Measurements from ENCODE around the gene LONP1.
"Not testable (repeated sequence)": the region's sequence is repeated elsewhere in the genome, so short reads cannot be mapped to it uniquely, and the experiment has no call there.

Gene LONP1

DNA sequence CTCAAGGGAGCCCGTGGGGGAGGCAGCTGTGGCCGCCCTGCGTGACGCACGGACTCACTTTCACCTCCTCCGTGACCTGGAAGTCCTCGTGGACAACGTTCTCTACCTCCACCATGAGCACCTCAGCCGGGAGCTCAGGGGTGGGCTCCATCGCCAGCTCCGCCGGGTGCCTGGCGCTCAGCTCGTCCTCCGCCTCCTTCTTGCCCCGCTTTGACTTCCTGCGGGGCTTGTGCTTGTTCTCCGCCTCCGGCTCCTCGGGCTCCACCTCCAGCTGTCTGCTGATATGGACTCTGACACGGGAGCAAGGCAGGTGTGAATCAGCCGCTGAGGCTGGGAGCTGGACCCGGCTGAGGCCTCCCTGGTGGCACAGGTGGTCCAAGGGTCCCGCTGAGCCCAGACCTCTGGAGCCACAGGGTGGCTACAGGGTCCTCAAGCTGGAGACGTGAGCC lies 8.2 kb downstream of the LONP1 start:
- H3K4me3 ChIP-seq (ENCODE audit: low read length) = no peak overlapping the region
- TF ChIP-seq CTCF (conservative IDR thresholded peaks at IDR 0.05; ENCODE audit: low read depth, low read length) = no peak
- DNase-seq (ENCODE audit: low read depth) = no peak

DNA sequence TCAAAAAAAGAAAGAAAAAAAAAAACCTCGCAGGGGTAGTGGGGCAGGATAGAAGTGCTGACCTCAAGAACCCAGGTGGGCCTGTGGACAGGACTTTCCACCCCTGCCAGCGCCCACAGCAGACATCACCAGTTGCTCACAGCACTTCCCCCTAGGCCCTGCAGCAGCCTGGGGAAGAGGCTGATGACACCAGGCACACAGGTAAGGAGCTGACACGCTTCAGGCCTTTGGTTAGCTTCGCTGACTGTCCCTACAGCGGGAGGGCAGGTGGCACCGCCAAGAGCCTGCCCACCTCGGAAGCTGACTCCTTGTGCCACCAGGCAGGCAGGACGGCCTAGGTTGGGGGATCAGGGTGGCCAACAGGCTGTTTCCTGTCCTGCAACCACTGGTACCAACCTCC lies 8.9 kb downstream of the LONP1 start:
- no peak for TF ChIP-seq CTCF (conservative IDR thresholded peaks at IDR 0.05; ENCODE audit: low read depth, low read length)
- no peak for DNase-seq (ENCODE audit: low read depth)

GRCh38 chr19:5707576-5708575 lies 12.1 kb downstream of the LONP1 start:
- H3K4me3 ChIP-seq (ENCODE audit: low read length) = no peak overlapping the region
- no peak for DNase-seq (ENCODE audit: low read depth)
- TF ChIP-seq CTCF (conservative IDR thresholded peaks at IDR 0.05; ENCODE audit: low read depth, low read length) = no peak

More for the DNA sequence above, 8.9 kb downstream of the LONP1 start:
- no peak overlapping the region for H3K4me3 ChIP-seq (ENCODE audit: low read length)

DNA sequence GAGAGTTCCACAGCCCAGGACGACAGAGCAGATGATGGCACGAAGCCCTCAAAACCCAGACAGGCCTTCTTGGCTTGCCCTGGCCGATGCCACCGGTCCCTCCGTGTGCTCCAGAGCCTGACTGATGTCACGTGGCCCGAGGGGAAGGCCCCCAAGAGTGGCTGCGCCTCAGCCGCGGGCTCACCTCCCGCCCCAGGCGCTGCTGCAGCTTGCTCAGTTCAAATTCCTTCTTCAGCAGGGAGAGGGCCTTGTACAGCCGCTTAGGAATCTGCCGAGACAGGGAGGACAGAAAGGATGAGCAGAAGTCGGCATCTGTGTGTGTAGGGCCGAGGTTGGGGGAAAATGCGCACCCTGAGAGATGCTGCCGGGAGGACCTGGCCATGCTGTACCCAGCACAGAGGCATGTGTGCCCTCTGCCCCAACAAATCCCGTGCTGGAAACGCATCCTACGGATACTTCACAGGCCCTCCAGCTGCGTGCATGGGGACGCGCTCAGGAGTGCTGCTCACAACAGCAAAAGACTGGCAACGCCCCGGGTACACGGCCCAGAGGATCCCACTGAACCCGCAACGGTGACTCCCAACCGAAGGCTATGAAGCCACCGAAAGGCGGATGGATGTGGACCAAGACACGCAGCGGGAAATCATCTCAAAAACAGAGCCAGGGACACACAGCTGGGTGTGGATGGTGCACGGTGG lies 12.9 kb downstream of the LONP1 start:
- H3K4me3 ChIP-seq (ENCODE audit: low read length) = no peak overlapping the region
- no peak for DNase-seq (ENCODE audit: low read depth)
- TF ChIP-seq CTCF (conservative IDR thresholded peaks at IDR 0.05; ENCODE audit: low read depth, low read length) = no peak

DNA sequence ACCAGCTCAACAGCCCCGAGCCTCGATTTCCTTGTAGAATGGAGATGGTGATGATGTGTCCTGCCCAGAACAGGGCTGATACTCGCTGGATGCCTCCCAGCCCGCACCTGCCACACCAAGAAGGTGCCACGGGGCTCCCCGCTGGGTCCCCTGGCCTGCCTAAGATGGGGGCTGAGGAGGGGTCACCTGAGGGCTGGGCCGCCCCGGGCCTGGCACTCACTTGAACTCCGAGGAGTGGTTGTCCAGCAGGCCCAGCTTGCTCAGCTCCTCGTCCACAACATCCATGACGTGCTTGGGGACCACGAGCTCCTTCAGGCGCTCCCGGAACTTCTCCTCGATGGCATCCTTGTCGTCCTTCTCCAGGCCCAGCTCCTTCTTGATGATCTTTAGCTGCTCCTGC lies 14.4 kb downstream of the LONP1 start:
- DNase-seq (ENCODE audit: low read depth) = no peak
- no peak for TF ChIP-seq CTCF (conservative IDR thresholded peaks at IDR 0.05; ENCODE audit: low read depth, low read length)
- no peak overlapping the region for H3K4me3 ChIP-seq (ENCODE audit: low read length)

- no peak for TF ChIP-seq CTCF (conservative IDR thresholded peaks at IDR 0.05; ENCODE audit: low read depth, low read length)
- no peak for DNase-seq (ENCODE audit: low read depth)
- H3K4me3 ChIP-seq (ENCODE audit: low read length) = no peak overlapping the region
Observed at GRCh38 chr19:5703819-5704818, 15.8 kb downstream of the LONP1 start.

- DNase-seq (ENCODE audit: low read depth) = not testable (repeated sequence)
Observed at GRCh38 chr19:5702053-5702410, 17.9 kb downstream of the LONP1 start.

More at GRCh38 chr19:5702053-5702410, 17.9 kb downstream of the LONP1 start:
- H3K4me3 ChIP-seq (ENCODE audit: low read length) = not testable (repeated sequence)
